ENCODE results near the gene SEMA3B.
A peak's percentile ranks its signal among the peaks of the same experiment; 100 is the strongest.
"Not testable (repeated sequence)": the region's sequence is repeated elsewhere in the genome, so short reads cannot be mapped to it uniquely, and the experiment has no call there.

SEMA3B gene

DNA sequence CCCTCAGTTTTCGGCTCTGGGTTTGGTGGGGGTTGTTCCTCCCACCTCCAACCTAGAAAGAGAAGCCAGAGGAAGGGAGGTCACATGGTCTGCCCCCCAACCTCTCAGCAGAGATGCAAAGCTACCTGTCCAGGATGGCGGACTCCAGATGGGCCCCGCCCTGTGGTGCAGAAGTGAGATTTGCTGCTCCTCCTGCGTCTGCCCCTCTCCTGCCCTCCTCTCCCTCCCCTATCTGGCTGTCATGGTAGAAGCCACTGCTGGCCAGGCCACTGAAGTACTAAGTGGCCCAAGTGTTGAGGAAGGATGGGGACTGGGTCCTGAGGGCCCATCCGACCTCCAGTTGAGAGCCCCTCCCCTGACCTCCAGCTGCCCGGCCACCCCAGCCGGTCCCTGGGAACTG, 2.1 kb upstream of the SEMA3B start:
- intact Hi-C loops (cut with micrococcal nuclease): no loop called here
- Mint-ChIP-seq H3K27ac (no peak overlapping the region), H3K4me1 (ENCODE audit: low read depth) (peaks cover 16% of the 10 kb centered on the region), H3K27me3 (peaks cover 45% of the 10 kb centered on the region), H3K36me3 (ENCODE audit: low read depth) (peaks cover 13% of the 10 kb centered on the region), H3K9me3 (no peaks in the 10 kb centered on the region), H3K4me3 (no peak overlapping the region)

GRCh38 chr3:50267280-50267913, 1.6 kb upstream of the SEMA3B start:
- Mint-ChIP-seq H3K27me3 (peaks cover 47% of the 10 kb centered on the region), H3K9me3 (no peaks in the 10 kb centered on the region), H3K27ac (no peak overlapping the region), H3K4me1 (ENCODE audit: low read depth) (peaks cover 16% of the 10 kb centered on the region), H3K36me3 (ENCODE audit: low read depth) (peaks cover 7% of the 10 kb centered on the region), H3K4me3 (no peak overlapping the region)
- intact Hi-C loops (cut with micrococcal nuclease): no loop called here

DNA sequence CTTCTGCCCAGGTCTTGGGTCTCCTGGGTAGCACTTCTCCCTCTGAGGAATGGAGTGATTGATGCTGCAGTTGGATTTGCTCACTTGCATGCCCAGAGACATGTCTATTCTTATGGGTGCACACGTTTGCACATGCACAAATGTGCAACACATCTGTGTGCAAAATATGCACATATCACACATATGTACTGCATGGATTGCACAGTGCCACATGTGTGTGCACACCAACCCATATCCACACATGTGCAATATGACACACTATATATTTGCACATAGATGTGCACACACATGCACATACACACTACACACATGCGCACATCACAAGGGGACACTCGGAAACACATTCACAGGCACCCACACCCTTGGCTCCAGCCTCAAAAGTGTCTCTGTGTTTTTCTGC, 671 bp upstream of the SEMA3B start:
- Mint-ChIP-seq H3K4me3 (no peak overlapping the region), H3K27me3 (peaks cover 51% of the 10 kb centered on the region), H3K9me3 (no peaks in the 10 kb centered on the region), H3K36me3 (ENCODE audit: low read depth) (no peaks in the 10 kb centered on the region), H3K27ac (no peak overlapping the region), H3K4me1 (ENCODE audit: low read depth) (peaks cover 15% of the 10 kb centered on the region)
- intact Hi-C loops (cut with micrococcal nuclease): no loop called here

GRCh38 chr3:50269460-50269859, 513 bp downstream of the SEMA3B start:
- no peaks in the 10 kb centered on the region for H3K36me3 Mint-ChIP-seq (ENCODE audit: low read depth)
- no peak overlapping the region for H3K27ac Mint-ChIP-seq
- H3K27me3 Mint-ChIP-seq: peaks cover 61% of the 10 kb centered on the region
- intact Hi-C loops (cut with micrococcal nuclease): no loop called here
- no peak overlapping the region for H3K4me3 Mint-ChIP-seq
- no peaks in the 10 kb centered on the region for H3K9me3 Mint-ChIP-seq
- H3K4me1 Mint-ChIP-seq (ENCODE audit: low read depth): peaks cover 15% of the 10 kb centered on the region

DNA sequence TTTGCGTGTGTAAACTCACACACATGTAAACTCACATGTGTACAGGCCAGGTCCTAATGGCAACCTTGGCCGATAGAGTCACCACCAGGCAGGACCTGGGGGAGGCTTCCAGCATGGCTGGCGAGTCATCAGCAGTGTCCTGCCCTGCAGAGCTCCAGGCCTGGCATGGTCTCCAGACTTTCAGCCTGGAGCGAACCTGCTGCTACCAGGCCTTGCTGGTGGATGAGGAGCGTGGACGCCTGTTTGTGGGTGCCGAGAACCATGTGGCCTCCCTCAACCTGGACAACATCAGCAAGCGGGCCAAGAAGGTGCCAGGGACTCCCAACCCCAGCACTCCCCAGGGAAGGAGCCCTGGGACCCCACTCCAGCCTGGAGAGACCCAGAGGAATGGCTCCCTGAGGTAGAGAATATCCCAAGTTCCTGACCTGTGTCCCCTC, 1.0 kb downstream of the SEMA3B start:
- H3K4me3 Mint-ChIP-seq: no peak overlapping the region
- no peaks in the 10 kb centered on the region for H3K36me3 Mint-ChIP-seq (ENCODE audit: low read depth)
- intact Hi-C loops (cut with micrococcal nuclease): no loop called here
- H3K4me1 Mint-ChIP-seq (ENCODE audit: low read depth): peaks cover 18% of the 10 kb centered on the region
- no peak overlapping the region for H3K27ac Mint-ChIP-seq
- H3K27me3 Mint-ChIP-seq: peaks cover 65% of the 10 kb centered on the region
- H3K9me3 Mint-ChIP-seq: no peaks in the 10 kb centered on the region

DNA sequence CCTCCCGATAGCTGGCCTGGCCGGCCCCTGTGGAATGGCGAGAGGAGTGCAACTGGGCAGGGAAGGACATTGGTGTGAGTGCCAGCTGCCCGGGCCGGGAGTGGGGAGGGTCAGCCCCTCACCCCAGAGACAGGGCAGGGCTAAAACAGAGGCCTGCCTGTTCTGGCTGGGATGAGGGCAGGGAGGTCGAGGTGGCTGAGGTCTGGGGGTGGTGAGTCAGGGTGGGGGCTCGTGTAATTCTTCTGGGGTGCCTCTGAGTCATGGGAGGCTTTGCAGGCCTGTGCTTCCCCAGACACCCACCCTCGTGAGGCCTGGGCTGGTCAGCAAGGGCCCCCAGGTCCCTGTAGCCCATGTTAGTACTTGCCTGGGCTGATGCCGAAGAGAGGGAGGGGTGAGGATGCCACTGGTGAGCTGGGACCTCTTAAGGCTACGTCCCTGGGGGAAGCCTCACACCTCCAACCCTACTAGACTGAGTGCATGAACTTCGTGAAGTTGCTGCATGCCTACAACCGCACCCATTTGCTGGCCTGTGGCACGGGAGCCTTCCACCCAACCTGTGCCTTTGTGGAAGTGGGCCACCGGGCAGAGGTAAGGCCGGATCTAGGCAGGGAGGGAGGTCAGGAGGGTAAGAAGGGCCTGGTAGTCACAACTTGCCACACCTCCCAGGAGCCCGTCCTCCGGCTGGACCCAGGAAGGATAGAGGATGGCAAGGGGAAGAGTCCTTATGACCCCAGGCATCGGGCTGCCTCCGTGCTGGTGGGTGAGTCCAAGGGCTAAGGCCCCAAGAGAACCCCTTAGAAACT, 1.7 kb downstream of the SEMA3B start:
- peaks cover 67% of the 10 kb centered on the region for H3K27me3 Mint-ChIP-seq
- intact Hi-C loops (cut with micrococcal nuclease): no loop called here
- no peaks in the 10 kb centered on the region for H3K9me3 Mint-ChIP-seq
- peaks cover 23% of the 10 kb centered on the region for H3K4me1 Mint-ChIP-seq (ENCODE audit: low read depth)
- no peak overlapping the region for H3K27ac Mint-ChIP-seq
- no peak overlapping the region for H3K4me3 Mint-ChIP-seq
- H3K36me3 Mint-ChIP-seq (ENCODE audit: low read depth): no peaks in the 10 kb centered on the region

GRCh38 chr3:50271314-50271936, 2.5 kb downstream of the SEMA3B start:
- no peaks in the 10 kb centered on the region for H3K36me3 Mint-ChIP-seq (ENCODE audit: low read depth)
- no peak overlapping the region for H3K27ac Mint-ChIP-seq
- H3K27me3 Mint-ChIP-seq: peaks cover 67% of the 10 kb centered on the region
- peaks cover 30% of the 10 kb centered on the region for H3K4me1 Mint-ChIP-seq (ENCODE audit: low read depth)
- no peaks in the 10 kb centered on the region for H3K9me3 Mint-ChIP-seq
- no peak overlapping the region for H3K4me3 Mint-ChIP-seq
- intact Hi-C loops (cut with micrococcal nuclease): no loop called here

DNA sequence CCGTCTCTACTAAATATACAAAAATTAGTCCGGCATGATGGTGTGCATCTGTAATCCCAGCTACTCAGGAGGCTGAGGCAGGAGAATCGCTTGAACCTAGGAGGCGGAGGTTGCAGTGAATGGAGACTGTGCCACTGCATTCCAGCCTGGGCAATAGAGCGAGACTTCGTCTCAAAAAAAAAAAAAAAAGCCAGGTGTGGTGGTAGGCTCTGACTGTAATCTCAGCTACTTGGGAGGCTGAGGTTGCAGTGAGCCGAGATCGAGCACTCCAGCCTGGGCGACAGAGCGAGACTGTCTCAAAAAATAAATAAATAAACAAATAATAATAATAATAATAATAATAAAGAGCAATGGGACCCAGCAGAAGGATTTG, 3.6 kb downstream of the SEMA3B start:
- Mint-ChIP-seq H3K4me1 (ENCODE audit: low read depth) (peaks cover 30% of the 10 kb centered on the region), H3K27me3 (peaks cover 67% of the 10 kb centered on the region)
- H3K4me3 Mint-ChIP-seq; intact Hi-C loops (cut with micrococcal nuclease); H3K9me3 Mint-ChIP-seq; H3K27ac Mint-ChIP-seq; H3K36me3 Mint-ChIP-seq (ENCODE audit: low read depth): not testable (repeated sequence)

DNA sequence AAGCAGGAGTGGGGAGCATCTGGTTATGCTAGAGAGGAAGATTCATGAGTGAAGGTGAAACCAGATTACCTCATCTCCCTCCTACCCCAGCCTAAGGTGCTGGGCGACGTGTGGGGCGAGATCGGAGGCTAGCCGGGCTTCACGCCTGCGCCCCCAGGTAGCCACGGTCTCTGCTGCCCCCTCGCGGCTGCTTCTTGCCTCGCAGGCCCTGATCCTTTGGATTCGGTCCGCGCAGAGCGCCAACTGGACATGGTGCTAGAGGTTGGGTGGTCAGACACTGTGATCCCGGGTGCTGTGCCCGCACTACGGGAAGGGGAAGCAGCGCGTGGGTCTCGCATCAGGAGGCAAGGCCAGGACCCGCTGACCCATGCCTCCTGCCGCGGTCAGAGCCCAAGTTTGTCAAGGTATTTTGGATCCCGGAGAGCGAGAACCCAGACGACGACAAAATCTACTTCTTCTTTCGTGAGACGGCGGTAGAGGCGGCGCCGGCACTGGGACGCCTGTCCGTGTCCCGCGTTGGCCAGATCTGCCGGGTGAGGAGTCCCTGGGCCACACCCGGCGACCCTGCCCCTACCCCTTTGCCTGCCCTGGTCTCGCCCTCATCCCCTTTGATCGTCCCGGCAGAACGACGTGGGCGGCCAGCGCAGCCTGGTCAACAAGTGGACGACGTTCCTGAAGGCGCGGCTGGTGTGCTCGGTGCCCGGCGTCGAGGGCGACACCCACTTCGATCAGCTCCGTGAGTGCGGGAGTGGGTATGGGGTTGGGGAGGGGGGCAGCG, 4.2 kb downstream of the SEMA3B start:
- H3K27me3 Mint-ChIP-seq: peaks cover 67% of the 10 kb centered on the region

DNA sequence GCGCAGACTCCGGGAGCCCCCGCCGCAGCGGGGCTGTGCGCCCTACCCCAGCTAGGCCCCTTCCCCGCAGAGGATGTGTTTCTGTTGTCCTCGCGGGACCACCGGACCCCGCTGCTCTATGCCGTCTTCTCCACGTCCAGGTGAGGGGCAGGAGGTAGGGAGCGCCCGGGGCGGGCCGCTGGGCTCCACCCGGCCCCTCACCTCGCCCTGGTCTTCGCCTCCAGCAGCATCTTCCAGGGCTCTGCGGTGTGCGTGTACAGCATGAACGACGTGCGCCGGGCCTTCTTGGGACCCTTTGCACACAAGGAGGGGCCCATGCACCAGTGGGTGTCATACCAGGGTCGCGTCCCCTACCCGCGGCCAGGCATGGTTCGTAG, 4.7 kb downstream of the SEMA3B start:
- Mint-ChIP-seq H3K36me3 (ENCODE audit: low read depth) (no peaks in the 10 kb centered on the region), H3K4me1 (ENCODE audit: low read depth) (peaks cover 30% of the 10 kb centered on the region), H3K9me3 (no peaks in the 10 kb centered on the region), H3K4me3 (peak overlapping the region; percentile 80), H3K27me3 (peaks cover 68% of the 10 kb centered on the region), H3K27ac (peak overlapping the region; percentile 66)
- intact Hi-C loops (cut with micrococcal nuclease): loop anchor here (1.0 kb wide), 4 partner anchors 46 to 152 kb away; no protein-coding TSS in a partner anchor

More for the DNA sequence above, 4.2 kb downstream of the SEMA3B start:
- no peaks in the 10 kb centered on the region for H3K9me3 Mint-ChIP-seq
- peak overlapping the region; percentile 66 for H3K27ac Mint-ChIP-seq
- H3K36me3 Mint-ChIP-seq (ENCODE audit: low read depth): no peaks in the 10 kb centered on the region
- peaks cover 30% of the 10 kb centered on the region for H3K4me1 Mint-ChIP-seq (ENCODE audit: low read depth)
- H3K4me3 Mint-ChIP-seq: peak overlapping the region; percentile 80
- intact Hi-C loops (cut with micrococcal nuclease): loop anchor here (1.0 kb wide), 3 partner anchors 46 to 152 kb away; no protein-coding TSS in a partner anchor

GRCh38 chr3:50274371-50275104, 5.6 kb downstream of the SEMA3B start:
- Mint-ChIP-seq H3K27me3 (peaks cover 66% of the 10 kb centered on the region), H3K4me3 (peak overlapping the region; percentile 17)

DNA sequence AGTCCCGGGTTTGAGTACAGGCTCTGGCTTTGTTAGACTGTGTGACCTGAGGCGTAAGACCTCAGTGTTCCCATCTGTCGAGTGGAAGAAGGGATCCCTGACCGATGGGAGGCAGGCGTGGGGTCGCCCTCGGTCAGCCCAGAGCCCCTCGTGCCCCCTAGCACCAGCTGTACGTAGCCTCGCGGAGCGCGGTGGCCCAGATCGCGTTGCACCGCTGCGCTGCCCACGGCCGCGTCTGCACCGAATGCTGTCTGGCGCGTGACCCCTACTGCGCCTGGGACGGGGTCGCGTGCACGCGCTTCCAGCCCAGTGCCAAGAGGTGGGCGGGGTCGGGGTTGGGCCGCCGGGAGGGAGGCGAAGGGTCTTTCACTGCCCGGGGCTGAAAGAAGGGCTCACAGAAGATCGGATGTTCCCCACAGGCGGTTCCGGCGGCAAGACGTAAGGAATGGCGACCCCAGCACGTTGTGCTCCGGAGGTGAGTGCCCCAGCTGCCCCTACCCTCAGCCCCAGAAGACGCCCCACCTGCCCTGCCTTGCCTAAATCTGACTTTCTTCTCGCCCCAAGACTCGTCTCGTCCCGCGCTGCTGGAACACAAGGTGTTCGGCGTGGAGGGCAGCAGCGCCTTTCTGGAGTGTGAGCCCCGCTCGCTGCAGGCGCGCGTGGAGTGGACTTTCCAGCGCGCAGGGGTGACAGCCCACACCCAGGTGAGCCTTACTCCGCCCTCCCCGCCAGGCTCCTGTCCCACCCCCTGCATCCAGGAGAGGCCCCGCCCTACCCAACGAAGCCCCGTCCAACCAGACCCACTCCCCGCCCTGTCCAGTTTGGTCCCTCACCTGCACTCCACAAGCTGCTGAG, 6.4 kb downstream of the SEMA3B start:
- intact Hi-C loops (cut with micrococcal nuclease): no loop called here
- Mint-ChIP-seq H3K36me3 (ENCODE audit: low read depth) (no peaks in the 10 kb centered on the region), H3K4me3 (no peak overlapping the region), H3K27me3 (peaks cover 70% of the 10 kb centered on the region), H3K27ac (peak overlapping the region; percentile 36), H3K4me1 (ENCODE audit: low read depth) (peaks cover 30% of the 10 kb centered on the region), H3K9me3 (no peaks in the 10 kb centered on the region)

More at GRCh38 chr3:50274371-50275104, 5.6 kb downstream of the SEMA3B start:
- Mint-ChIP-seq H3K4me1 (ENCODE audit: low read depth) (peaks cover 30% of the 10 kb centered on the region), H3K27ac (peak overlapping the region; percentile 6), H3K9me3 (no peaks in the 10 kb centered on the region), H3K36me3 (ENCODE audit: low read depth) (no peaks in the 10 kb centered on the region)
- intact Hi-C loops (cut with micrococcal nuclease): loop anchor here (1.0 kb wide), 1 partner anchor 50 kb away; no protein-coding TSS in a partner anchor
